B cell (primary cell): ENCODE measurements around the gene BLOC1S3. TPM values are rescaled to one million over a fixed set of nuclear protein-coding genes. Genes with fewer than 3 reads are reported as not detected.

Source experiments
- ATAC-seq: fragments of 200-7000 bp; cut with Tn5 transposase; one replicate; pipeline ENCODE4 v1.10.0; 2021; ENCODE audit warnings: low read depth, mild to moderate bottlenecking, moderate number of reproducible peaks, moderate library complexity
- CTCF ChIA-PET: fragments of 350-600 bp; sonication (Branson Sonifier 250); formaldehyde crosslinking; loops from one replicate; lab custom pipeline; 2021; ENCODE audit warnings: antibody characterized with exemption, inconsistent platforms; lab: Charles Lee
- POLR2A ChIA-PET: fragments of 350-600 bp; sonication (Branson Sonifier 250); formaldehyde crosslinking; loops from one replicate; lab custom pipeline; 2021; ENCODE audit warnings: antibody characterized with exemption; lab: Charles Lee
- DNase-seq: peaks from one replicate; pipeline ENCODE4 v3.0.0; 2013
- H2AFZ ChIP-seq: 2 replicates; pipeline ENCODE4 v1.6.1; 2012; ENCODE audit warnings: mild to moderate bottlenecking, low read depth, low read length; ENCODE audit not compliant: insufficient read depth, poor library complexity, severe bottlenecking
- H3K27ac ChIP-seq, 2 donors: 1 replicate in 1 of 2; 2 replicates in 1 of 2; pipeline ENCODE4 v1.5.1; 2012 to 2013; ENCODE audit warnings: low read length in 2 of 2, mild to moderate bottlenecking in 2 of 2, moderate library complexity in 1 of 2
- H3K27me3 ChIP-seq, 4 experiments: fragments of 200-600 bp in 1 of 4; sonication (generic) in 1 of 4; replicated peaks in 1 of 4; 1 replicate in 2 of 4; 2 replicates in 2 of 4; pipeline versions ENCODE4 v1.6.1 to v1.7.0; 2013 to 2016; ENCODE audit warnings: low read length in 3 of 4, mild to moderate bottlenecking in 2 of 4, mixed read lengths in 1 of 4, moderate library complexity in 1 of 4; ENCODE audit not compliant: insufficient read depth in 4 of 4, control insufficient read depth in 3 of 4; ENCODE audit errors: control extremely low read depth in 1 of 4
- H3K36me3 ChIP-seq, 2 experiments: replicated peaks in 1 of 2; 1 replicate in 1 of 2; 2 replicates in 1 of 2; pipeline versions ENCODE4 v1.6.1 to v1.7.1; 2013; ENCODE audit warnings: low read length in 1 of 2; ENCODE audit not compliant: insufficient read depth in 2 of 2, control insufficient read depth in 1 of 2; ENCODE audit errors: control extremely low read depth in 1 of 2, extremely low read depth in 1 of 2
- H3K4me1 ChIP-seq, 2 donors: fragments of 200-600 bp in 1 of 2; sonication (generic) in 1 of 2; 1 replicate in 1 of 2; 2 replicates in 1 of 2; pipeline versions ENCODE4 v1.5.1 to v1.6.1; 2013 to 2017; ENCODE audit warnings: low read length in 2 of 2; ENCODE audit not compliant: control insufficient read depth in 2 of 2, insufficient read depth in 2 of 2
- H3K4me2 ChIP-seq: replicated peaks from 2 replicates; pipeline ENCODE3; 2012; ENCODE audit warnings: mild to moderate bottlenecking, low read depth, low read length; ENCODE audit not compliant: poor library complexity, severe bottlenecking
- H3K4me3 ChIP-seq, 5 experiments: fragments of 200-600 bp in 1 of 5; sonication (generic) in 1 of 5; 1 replicate in 3 of 5; 2 replicates in 2 of 5; pipeline versions ENCODE4 v1.5.1 to v1.7.0; 2011 to 2016; ENCODE audit warnings: low read length in 4 of 5, mild to moderate bottlenecking in 4 of 5, low read depth in 2 of 5, control low read depth in 1 of 5, moderate library complexity in 1 of 5; ENCODE audit not compliant: insufficient read depth in 1 of 5; ENCODE audit errors: control extremely low read depth in 1 of 5, extremely low read depth in 1 of 5
- H3K79me2 ChIP-seq: fragments of 200-600 bp; sonication (generic); one replicate; pipeline ENCODE4 v1.6.0; 2016; ENCODE audit warnings: low read length; ENCODE audit not compliant: control insufficient read depth, insufficient read depth
- H3K9ac ChIP-seq: fragments of 200-600 bp; sonication (generic); 2 replicates; pipeline ENCODE4 v1.6.1; 2017; ENCODE audit warnings: mild to moderate bottlenecking, low read length, moderate library complexity
- H3K9me3 ChIP-seq, 3 donors: one replicate each; pipeline versions ENCODE4 v1.6.1 to v1.7.1; 2013; ENCODE audit warnings: low read length in 2 of 3; ENCODE audit not compliant: control insufficient read depth in 2 of 3, insufficient read depth in 1 of 3; ENCODE audit errors: control extremely low read depth in 1 of 3
- H4K20me1 ChIP-seq: 2 replicates; pipeline ENCODE4 v1.6.0; 2012; ENCODE audit warnings: mild to moderate bottlenecking, low read length; ENCODE audit not compliant: insufficient read depth, control insufficient read depth, poor library complexity, severe bottlenecking
- H3K27ac Mint-ChIP-seq: one replicate; pipeline ENCODE4 v1.8.0; 2021; ENCODE audit warnings: mixed read lengths
- H3K27me3 Mint-ChIP-seq: one replicate; pipeline ENCODE4 v1.8.0; 2021; ENCODE audit warnings: mixed read lengths
- H3K4me1 Mint-ChIP-seq: one replicate; pipeline ENCODE4 v1.8.0; 2021; ENCODE audit warnings: mixed read lengths
- H3K4me3 Mint-ChIP-seq: one replicate; pipeline ENCODE4 v1.8.0; 2021; ENCODE audit warnings: mixed read lengths
- H3K9me3 Mint-ChIP-seq: one replicate; pipeline ENCODE4 v1.8.0; 2022; ENCODE audit warnings: mixed read lengths; ENCODE audit not compliant: insufficient read depth
- CTCF ChIP-seq: fragments of 200-600 bp; IDR thresholded peaks from one replicate; pipeline ENCODE4 v1.8.0; 2022; ENCODE audit warnings: antibody characterized with exemption, mild to moderate bottlenecking
- EZH2 ChIP-seq: IDR thresholded peaks from 2 replicates; pipeline ENCODE4 v1.6.1; 2012; ENCODE audit warnings: borderline replicate concordance, low read depth, mild to moderate bottlenecking, moderate library complexity, low read length; ENCODE audit not compliant: insufficient read depth, poor library complexity, severe bottlenecking
- WGBS: methylation state at CpG from one replicate; pipeline ENCODE4 v1.1.5; 2013; ENCODE audit warnings: missing lambda C conversion rate; ENCODE audit not compliant: insufficient coverage; 5-methylcytosine and 5-hydroxymethylcytosine counted together
- intact Hi-C: fragments of 100-400 bp; cut with micrococcal nuclease; formaldehyde crosslinking; loops from one replicate; pipeline ENCODE4 v1.10.0; 2022
- polyA plus RNA-seq: library from polyadenylated mRNA; depleted of rRNA; stranded (reverse); fragments of >200 nt; gene quantifications from 2 replicates; pipeline ENCODE4 v1.2.3, GENCODE V29; 2012
- total RNA-seq, 2 donors: library from RNA; stranded (reverse); fragments of 120-200 nt in 1 of 2; gene quantifications; 1 replicate in 1 of 2; 2 replicates in 1 of 2; pipeline versions ENCODE4 v1.2.3 to v1.2.4, GENCODE V29; 2013 to 2022

BLOC1S3 gene
- total and polyA plus RNA-seq, 2 donors (not counting 1 experiment from before 2014, with no cell fraction given) = 7.2 to 21.1 TPM

- no peak overlapping the region for H3K4me3 Mint-ChIP-seq
- ATAC-seq (no peak), DNase-seq (no peak)
- ChIA-PET CTCF (interaction anchor here (1.3 kb wide), 1 partner anchor 23 kb away, joined by 3 read pairs; no protein-coding TSS in a partner anchor), POLR2A (no interaction called here)
- no peak overlapping the region for H3K27ac ChIP-seq
- peaks cover 5 to 6% of the 10 kb centered on the region in 2 donors for H3K4me1 ChIP-seq
- H3K9me3 ChIP-seq = peaks cover 0 to 8% (median 0%) of the 10 kb centered on the region in 3 donors
- no peak overlapping the region for H3K4me2 ChIP-seq
- peaks cover 0 to 35% (median 11%) of the 10 kb centered on the region in 4 experiments for H3K27me3 ChIP-seq
- H4K20me1 ChIP-seq = no peaks in the 10 kb centered on the region
- H3K4me1 Mint-ChIP-seq = peaks cover 9% of the 10 kb centered on the region
- H3K9ac ChIP-seq = no peak overlapping the region
- no peaks in the 10 kb centered on the region for H3K79me2 ChIP-seq
- TF ChIP-seq CTCF (no peak), EZH2 (no peak)
- no peak overlapping the region for H3K27ac Mint-ChIP-seq
- H3K9me3 Mint-ChIP-seq = no peaks in the 10 kb centered on the region
- whole genome bisulfite sequencing = 53% methylated on average over 27 of the region's 27 CpGs
- H3K36me3 ChIP-seq = no peaks in the 10 kb centered on the region
- H3K27me3 Mint-ChIP-seq = peaks cover 37% of the 10 kb centered on the region
- intact Hi-C loops = no loop called here
- no peak overlapping the region for H3K4me3 ChIP-seq
- no peak overlapping the region for H2AFZ ChIP-seq
Observed at GRCh38 chr19:45158503-45159209, 19.9 kb upstream of the BLOC1S3 start.
